Coronary artery (tissue), 2 donors: Measurements from ENCODE around the gene ZNF335.
A peak's percentile ranks its signal among the peaks of the same experiment; 100 is the strongest.
"Not testable (repeated sequence)": the region's sequence is repeated elsewhere in the genome, so short reads cannot be mapped to it uniquely, and the experiment has no call there.

ENCODE experiments used
- DNase-seq: peaks from one replicate; pipeline ENCODE4 v3.0.0-alpha.2; 2017; ENCODE audit warnings: low spot score
- H3K27ac ChIP-seq, 2 donors: fragments of 200-600 bp; sonication (generic); one replicate each; pipeline ENCODE4 v1.5.1; 2016 to 2019
- H3K4me3 ChIP-seq: fragments of 200-600 bp; sonication (generic); 2 replicates; pipeline ENCODE4 v1.5.1; 2016; ENCODE audit warnings: mild to moderate bottlenecking, moderate library complexity
- CTCF ChIP-seq: fragments of 200-600 bp; sonication (generic); IDR thresholded peaks from one replicate; pipeline ENCODE4 v1.5.1; 2019; ENCODE audit warnings: antibody characterized with exemption

The ZNF335 gene

GRCh38 chr20:45993197-45993951 lies 21.4 kb upstream of the ZNF335 start:
- DNase-seq, result no peak
- TF ChIP-seq CTCF, result no peak
- no peak overlapping the region for H3K4me3 ChIP-seq
- H3K27ac ChIP-seq, result no peak overlapping the region

GRCh38 chr20:45991616-45992015 lies 19.6 kb upstream of the ZNF335 start:
- H3K27ac ChIP-seq, result no peak overlapping the region
- no peak overlapping the region for H3K4me3 ChIP-seq
- TF ChIP-seq CTCF, result no peak
- DNase-seq, result no peak

- not testable (repeated sequence) for DNase-seq, H3K4me3 ChIP-seq, H3K27ac ChIP-seq
These were observed 16.8 kb upstream of the ZNF335 start for GRCh38 chr20:45988830-45989229.

GRCh38 chr20:45987108-45987780 lies 15.2 kb upstream of the ZNF335 start:
- H3K27ac ChIP-seq, result no peak overlapping the region
- peak; percentile 78 for TF ChIP-seq CTCF
- no peak for DNase-seq
- H3K4me3 ChIP-seq, result no peak overlapping the region

- no peak overlapping the region for H3K4me3 ChIP-seq
- TF ChIP-seq CTCF, result no peak
- no peak for DNase-seq
These were observed 13.6 kb upstream of the ZNF335 start for GRCh38 chr20:45985573-45985972.

GRCh38 chr20:45983279-45983743 lies 11.3 kb upstream of the ZNF335 start:
- Histone ChIP-seq H3K27ac (no peak overlapping the region), H3K4me3 (no peak overlapping the region)
- no peak for DNase-seq
- TF ChIP-seq CTCF, result no peak

More at GRCh38 chr20:45985573-45985972, 13.6 kb upstream of the ZNF335 start:
- H3K27ac ChIP-seq, result no peak overlapping the region

- no peak for DNase-seq
- no peak overlapping the region for H3K27ac ChIP-seq
- H3K4me3 ChIP-seq, result no peak overlapping the region
- TF ChIP-seq CTCF, result no peak
These were observed 9.3 kb upstream of the ZNF335 start for GRCh38 chr20:45981261-45981660.
